ENCODE data around the gene GBF1. TPM values are rescaled to one million over a fixed set of nuclear protein-coding genes. Genes with fewer than 3 reads are reported as not detected.
A peak's percentile ranks its signal among the peaks of the same experiment; 100 is the strongest.

The GBF1 gene
- total and polyA plus RNA-seq, 5 donors, result 17.2 to 43.3 (median 36.4) TPM

- H3K4me3 ChIP-seq (ENCODE audit: low read length), result no peak overlapping the region
- H3K9me3 ChIP-seq (ENCODE audit: control insufficient read depth, low read length), result no peaks in the 10 kb centered on the region
- WGBS, result 56% methylated on average over 2 of the region's 2 CpGs
- H3K27ac ChIP-seq (ENCODE audit: low read length), result no peak overlapping the region
- peak in 2 of 3 donors; percentile 15 to 62 for DNase-seq
- intact Hi-C loops (cut with DNase I), result no loop called here
- ATAC-seq, result peak; percentile 54 to 61
- H3K4me1 ChIP-seq (ENCODE audit: control insufficient read depth, insufficient read depth, low read length), result no peaks in the 10 kb centered on the region
- H3K27me3 ChIP-seq (ENCODE audit: control insufficient read depth, insufficient read depth), result no peaks in the 10 kb centered on the region
Measured at GRCh38 chr10:102347236-102347828, 102.0 kb downstream of the GBF1 start.

GRCh38 chr10:102352066-102352715, 106.9 kb downstream of the GBF1 start:
- DNase-seq (peak; percentile 48 to 66 (median 55)), ATAC-seq (peak; percentile 60 to 73)
- WGBS, result 77% methylated on average over 7 of the region's 7 CpGs
- Histone ChIP-seq H3K27me3 (ENCODE audit: control insufficient read depth, insufficient read depth) (no peaks in the 10 kb centered on the region), H3K4me1 (ENCODE audit: control insufficient read depth, insufficient read depth, low read length) (no peaks in the 10 kb centered on the region), H3K27ac (ENCODE audit: low read length) (no peak overlapping the region), H3K4me3 (ENCODE audit: low read length) (no peak overlapping the region), H3K9me3 (ENCODE audit: control insufficient read depth, low read length) (no peaks in the 10 kb centered on the region)
- intact Hi-C loops (cut with DNase I), result loop anchor here (2.0 to 10.0 kb wide), 4 partner anchors 120 to 187 kb away; no protein-coding TSS in a partner anchor

GRCh38 chr10:102354451-102354850, 109.1 kb downstream of the GBF1 start:
- Histone ChIP-seq H3K27me3 (ENCODE audit: control insufficient read depth, insufficient read depth) (no peaks in the 10 kb centered on the region), H3K4me3 (ENCODE audit: low read length) (no peak overlapping the region), H3K27ac (ENCODE audit: low read length) (no peak overlapping the region), H3K9me3 (ENCODE audit: control insufficient read depth, low read length) (no peaks in the 10 kb centered on the region), H3K4me1 (ENCODE audit: control insufficient read depth, insufficient read depth, low read length) (no peaks in the 10 kb centered on the region)
- no peak for ATAC-seq
- intact Hi-C loops (cut with DNase I), result loop anchor here in 3 of 4 donors (5.0 to 10.0 kb wide), 2 partner anchors 122 to 190 kb away; no protein-coding TSS in a partner anchor
- 69% methylated on average over 3 of the region's 3 CpGs for WGBS
- DNase-seq, result no peak

GRCh38 chr10:102358712-102359382, 113.5 kb downstream of the GBF1 start:
- Histone ChIP-seq H3K9me3 (ENCODE audit: control insufficient read depth, low read length) (no peaks in the 10 kb centered on the region), H3K27me3 (ENCODE audit: control insufficient read depth, insufficient read depth) (no peaks in the 10 kb centered on the region), H3K27ac (ENCODE audit: low read length) (no peak overlapping the region), H3K4me3 (ENCODE audit: low read length) (no peak overlapping the region), H3K4me1 (ENCODE audit: control insufficient read depth, insufficient read depth, low read length) (no peaks in the 10 kb centered on the region)
- intact Hi-C loops (cut with DNase I), result loop anchor here in 3 of 4 donors (5.0 to 10.0 kb wide), 2 partner anchors 187 to 194 kb away; no protein-coding TSS in a partner anchor
- ATAC-seq (no peak), DNase-seq (no peak)
- 92% methylated on average over 4 of the region's 4 CpGs for WGBS

- no peak overlapping the region for H3K4me3 ChIP-seq (ENCODE audit: low read length)
- no peaks in the 10 kb centered on the region for H3K9me3 ChIP-seq (ENCODE audit: control insufficient read depth, low read length)
- no peaks in the 10 kb centered on the region for H3K4me1 ChIP-seq (ENCODE audit: control insufficient read depth, insufficient read depth, low read length)
- 95% methylated on average over 1 of the region's 1 CpG for WGBS
- intact Hi-C loops (cut with DNase I), result no loop called here
- no peaks in the 10 kb centered on the region for H3K27me3 ChIP-seq (ENCODE audit: control insufficient read depth, insufficient read depth)
- ATAC-seq (no peak), DNase-seq (no peak)
- H3K27ac ChIP-seq (ENCODE audit: low read length), result no peak overlapping the region
Measured at GRCh38 chr10:102367441-102367840, 122.1 kb downstream of the GBF1 start.

- intact Hi-C loops (cut with DNase I), result no loop called here
- Histone ChIP-seq H3K9me3 (ENCODE audit: control insufficient read depth, low read length) (no peaks in the 10 kb centered on the region), H3K27ac (ENCODE audit: low read length) (no peak overlapping the region), H3K27me3 (ENCODE audit: control insufficient read depth, insufficient read depth) (no peaks in the 10 kb centered on the region), H3K4me1 (ENCODE audit: control insufficient read depth, insufficient read depth, low read length) (no peaks in the 10 kb centered on the region), H3K4me3 (ENCODE audit: low read length) (no peak overlapping the region)
- no peak for ATAC-seq
- no peak for DNase-seq
- WGBS, result 65% methylated on average over 3 of the region's 3 CpGs
Measured at GRCh38 chr10:102368077-102368476, 122.7 kb downstream of the GBF1 start.

GRCh38 chr10:102371295-102371694, 126.0 kb downstream of the GBF1 start:
- ATAC-seq (no peak), DNase-seq (no peak)
- Histone ChIP-seq H3K27ac (ENCODE audit: low read length) (no peak overlapping the region), H3K4me3 (ENCODE audit: low read length) (no peak overlapping the region), H3K4me1 (ENCODE audit: control insufficient read depth, insufficient read depth, low read length) (no peaks in the 10 kb centered on the region), H3K9me3 (ENCODE audit: control insufficient read depth, low read length) (no peaks in the 10 kb centered on the region), H3K27me3 (ENCODE audit: control insufficient read depth, insufficient read depth) (no peaks in the 10 kb centered on the region)
- intact Hi-C loops (cut with DNase I), result no loop called here
- over 99% methylated on average over 2 of the region's 2 CpGs for WGBS

- Histone ChIP-seq H3K9me3 (ENCODE audit: control insufficient read depth, low read length) (no peaks in the 10 kb centered on the region), H3K27ac (ENCODE audit: low read length) (no peak overlapping the region), H3K27me3 (ENCODE audit: control insufficient read depth, insufficient read depth) (no peaks in the 10 kb centered on the region), H3K4me1 (ENCODE audit: control insufficient read depth, insufficient read depth, low read length) (no peaks in the 10 kb centered on the region), H3K4me3 (ENCODE audit: low read length) (no peak overlapping the region)
- DNase-seq (no peak), ATAC-seq (no peak)
- intact Hi-C loops (cut with DNase I), result no loop called here
- WGBS, result 88% methylated on average over 7 of the region's 7 CpGs
Measured at GRCh38 chr10:102375250-102375649, 129.9 kb downstream of the GBF1 start.

GRCh38 chr10:102375867-102376266, 130.5 kb downstream of the GBF1 start:
- intact Hi-C loops (cut with DNase I), result no loop called here
- no peak overlapping the region for H3K27ac ChIP-seq (ENCODE audit: low read length)
- no peak overlapping the region for H3K4me3 ChIP-seq (ENCODE audit: low read length)
- WGBS, result 82% methylated on average over 2 of the region's 2 CpGs
- H3K4me1 ChIP-seq (ENCODE audit: control insufficient read depth, insufficient read depth, low read length), result no peaks in the 10 kb centered on the region
- no peaks in the 10 kb centered on the region for H3K9me3 ChIP-seq (ENCODE audit: control insufficient read depth, low read length)
- ATAC-seq, result no peak
- no peak for DNase-seq
- H3K27me3 ChIP-seq (ENCODE audit: control insufficient read depth, insufficient read depth), result no peaks in the 10 kb centered on the region

GRCh38 chr10:102376901-102377300, 131.6 kb downstream of the GBF1 start:
- no peaks in the 10 kb centered on the region for H3K4me1 ChIP-seq (ENCODE audit: control insufficient read depth, insufficient read depth, low read length)
- no peak for DNase-seq
- intact Hi-C loops (cut with DNase I), result no loop called here
- 92% methylated on average over 12 of the region's 12 CpGs for WGBS
- no peak overlapping the region for H3K4me3 ChIP-seq (ENCODE audit: low read length)
- H3K27ac ChIP-seq (ENCODE audit: low read length), result no peak overlapping the region
- no peak for ATAC-seq
- H3K9me3 ChIP-seq (ENCODE audit: control insufficient read depth, low read length), result no peaks in the 10 kb centered on the region
- no peaks in the 10 kb centered on the region for H3K27me3 ChIP-seq (ENCODE audit: control insufficient read depth, insufficient read depth)

- intact Hi-C loops (cut with DNase I), result no loop called here
- Histone ChIP-seq H3K9me3 (ENCODE audit: control insufficient read depth, low read length) (no peaks in the 10 kb centered on the region), H3K27ac (ENCODE audit: low read length) (no peak overlapping the region), H3K4me1 (ENCODE audit: control insufficient read depth, insufficient read depth, low read length) (no peaks in the 10 kb centered on the region), H3K27me3 (ENCODE audit: control insufficient read depth, insufficient read depth) (no peaks in the 10 kb centered on the region), H3K4me3 (ENCODE audit: low read length) (no peak overlapping the region)
- DNase-seq, result no peak
- no peak for ATAC-seq
- 93% methylated on average over 6 of the region's 6 CpGs for WGBS
Measured at GRCh38 chr10:102379383-102379782, 134.1 kb downstream of the GBF1 start.
